Keratinocyte (primary cell): ENCODE measurements around the gene SOX8. TPM values are rescaled to one million over a fixed set of nuclear protein-coding genes. Genes with fewer than 3 reads are reported as not detected.

Experiments
- DNase-seq: peaks from one replicate; pipeline ENCODE4 v3.0.0-alpha.2; 2011; ENCODE audit warnings: low read depth, missing footprints, low spot score
- FAIRE-seq: peaks from 2 replicates; lab custom pipeline; 2011; peaks lifted over from hg19 to GRCh38; lab: Jason Lieb, UNC
- H2AFZ ChIP-seq: 2 replicates; pipeline ENCODE4 v1.6.0; 2012; ENCODE audit warnings: low read length, control low read depth, inconsistent platforms; ENCODE audit not compliant: control insufficient read depth
- H3K27ac ChIP-seq: 2 replicates; pipeline ENCODE4 v1.5.1; 2011; ENCODE audit warnings: low read length; ENCODE audit not compliant: control insufficient read depth, insufficient read depth
- H3K27me3 ChIP-seq: 3 replicates; pipeline ENCODE4 v1.6.0; 2011; ENCODE audit warnings: low read length; ENCODE audit not compliant: control insufficient read depth, insufficient read depth; ENCODE audit errors: extremely low read depth
- H3K36me3 ChIP-seq, 2 experiments: 2 replicates in 1 of 2; 3 replicates in 1 of 2; pipeline ENCODE4 v1.5.1; 2011; ENCODE audit warnings: low read length in 2 of 2, mild to moderate bottlenecking in 1 of 2; ENCODE audit not compliant: control insufficient read depth in 2 of 2, insufficient read depth in 2 of 2; ENCODE audit errors: extremely low read depth in 1 of 2
- H3K4me1 ChIP-seq: 3 replicates; pipeline ENCODE4 v1.5.1; 2011; ENCODE audit warnings: low read length; ENCODE audit not compliant: control insufficient read depth, insufficient read depth; ENCODE audit errors: extremely low read depth
- H3K4me2 ChIP-seq: 3 replicates; pipeline ENCODE4 v1.6.0; 2011; ENCODE audit warnings: low read depth, low read length; ENCODE audit not compliant: control insufficient read depth, insufficient read depth; ENCODE audit errors: extremely low read depth
- H3K4me3 ChIP-seq, 3 experiments: fragments of 200-600 bp in 1 of 3; sonication (generic) in 1 of 3; 2 replicates in 2 of 3; 3 replicates in 1 of 3; pipeline ENCODE4 v1.5.1; 2011 to 2016; ENCODE audit warnings: low read length in 3 of 3, mild to moderate bottlenecking in 3 of 3, control low read depth in 2 of 3, inconsistent platforms in 1 of 3, low read depth in 1 of 3, mixed read lengths in 1 of 3, mixed run types in 1 of 3, moderate library complexity in 1 of 3; ENCODE audit not compliant: control insufficient read depth in 2 of 3, insufficient read depth in 2 of 3; ENCODE audit errors: extremely low read depth in 1 of 3
- H3K79me2 ChIP-seq: 2 replicates; pipeline ENCODE4 v1.6.0; 2012; ENCODE audit warnings: low read length; ENCODE audit not compliant: control insufficient read depth, insufficient read depth
- H3K9ac ChIP-seq: 3 replicates; pipeline ENCODE4 v1.6.0; 2011; ENCODE audit warnings: low read length; ENCODE audit not compliant: control insufficient read depth, insufficient read depth; ENCODE audit errors: extremely low read depth
- H3K9me1 ChIP-seq: 3 replicates; pipeline ENCODE4 v1.6.0; 2011; ENCODE audit warnings: low read length; ENCODE audit not compliant: control insufficient read depth, insufficient read depth; ENCODE audit errors: extremely low read depth
- H3K9me3 ChIP-seq: 2 replicates; pipeline ENCODE4 v1.5.1; 2012; ENCODE audit warnings: low read depth, low read length; ENCODE audit not compliant: control insufficient read depth
- H4K20me1 ChIP-seq: 3 replicates; pipeline ENCODE4 v1.6.0; 2011; ENCODE audit warnings: low read length; ENCODE audit not compliant: control insufficient read depth, insufficient read depth; ENCODE audit errors: extremely low read depth
- EZH2 ChIP-seq: IDR thresholded peaks from one replicate; pipeline ENCODE4 v1.6.1; 2012; ENCODE audit warnings: inconsistent platforms, mild to moderate bottlenecking, low read length, moderate library complexity
- dilution Hi-C: fragments of 300-500 bp; cut with MboI; formaldehyde crosslinking; loops from one replicate; pipeline ENCODE4 v1.7.0; 2020; ENCODE audit warnings: low sequenced_read_pairs; ENCODE audit not compliant: extremely low pct_ligation_motif_present
- polyA plus RNA-seq, 5 experiments: library from polyadenylated mRNA; depleted of rRNA in 3 of 5; stranded (reverse) in 3 of 5; stranded (forward) in 1 of 5; unstranded in 1 of 5; fragments of >200 nt; gene quantifications; 1 replicate in 1 of 5; 2 replicates in 3 of 5; 3 replicates in 1 of 5; pipeline versions ENCODE4 v1.2.1 to v1.2.3, GENCODE V29; 2011 to 2012; ENCODE audit warnings: missing spikeins in 2 of 5, low read depth in 1 of 5, low replicate concordance in 1 of 5
- TF ChIP-seq, protein P1 (sequence below), 3 experiments: IDR thresholded peaks in 1 of 3; conservative IDR thresholded peaks in 1 of 3; optimal IDR thresholded peaks in 1 of 3; 2 replicates in 2 of 3; 3 replicates in 1 of 3; pipeline versions ENCODE3 to v1.5.1; 2011; ENCODE audit warnings: low read length in 3 of 3, mild to moderate bottlenecking in 3 of 3, moderate library complexity in 2 of 3, control low read depth in 1 of 3, inconsistent platforms in 1 of 3; ENCODE audit not compliant: insufficient read depth in 2 of 3; ENCODE audit errors: extremely low read depth in 1 of 3

SOX8 gene
- polyA plus RNA-seq, 1 donor (not counting 4 experiments of a cell fraction or from before 2014, with no cell fraction given), result 0.03 TPM

DNA sequence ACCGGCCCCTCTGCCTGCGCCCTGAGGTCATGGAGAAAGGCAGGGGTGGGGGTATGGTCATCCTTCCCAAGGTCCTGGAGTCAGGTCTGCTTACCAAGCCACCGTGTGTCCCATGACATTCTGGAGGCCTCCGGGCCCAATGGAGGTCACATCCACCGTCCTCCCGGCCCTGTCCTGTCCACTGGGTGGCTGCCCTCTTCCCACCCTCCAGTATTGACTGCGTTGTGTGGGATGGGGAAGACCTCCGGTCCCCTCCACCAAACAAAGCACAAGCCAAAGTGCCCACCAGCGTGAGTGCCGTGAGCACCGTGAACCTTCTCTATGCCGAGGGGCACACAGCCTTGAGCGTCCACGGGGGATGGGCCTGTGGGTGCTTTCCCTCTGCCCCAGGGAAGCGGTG lies 48.0 kb upstream of the SOX8 start:
- Histone ChIP-seq H3K9me1 (no peaks in the 10 kb centered on the region), H2AFZ (no peak overlapping the region), H3K9me3 (no peaks in the 10 kb centered on the region), H3K36me3 (no peaks in the 10 kb centered on the region), H3K79me2 (no peaks in the 10 kb centered on the region), H3K4me3 (no peak overlapping the region), H4K20me1 (no peaks in the 10 kb centered on the region), H3K27me3 (no peaks in the 10 kb centered on the region), H3K4me1 (no peaks in the 10 kb centered on the region), H3K4me2 (no peak overlapping the region), H3K9ac (no peak overlapping the region), H3K27ac (no peak overlapping the region)
- FAIRE-seq (no peak), DNase-seq (no peak)
- no peak for TF ChIP-seq EZH2
- TF ChIP-seq, protein P1, sequence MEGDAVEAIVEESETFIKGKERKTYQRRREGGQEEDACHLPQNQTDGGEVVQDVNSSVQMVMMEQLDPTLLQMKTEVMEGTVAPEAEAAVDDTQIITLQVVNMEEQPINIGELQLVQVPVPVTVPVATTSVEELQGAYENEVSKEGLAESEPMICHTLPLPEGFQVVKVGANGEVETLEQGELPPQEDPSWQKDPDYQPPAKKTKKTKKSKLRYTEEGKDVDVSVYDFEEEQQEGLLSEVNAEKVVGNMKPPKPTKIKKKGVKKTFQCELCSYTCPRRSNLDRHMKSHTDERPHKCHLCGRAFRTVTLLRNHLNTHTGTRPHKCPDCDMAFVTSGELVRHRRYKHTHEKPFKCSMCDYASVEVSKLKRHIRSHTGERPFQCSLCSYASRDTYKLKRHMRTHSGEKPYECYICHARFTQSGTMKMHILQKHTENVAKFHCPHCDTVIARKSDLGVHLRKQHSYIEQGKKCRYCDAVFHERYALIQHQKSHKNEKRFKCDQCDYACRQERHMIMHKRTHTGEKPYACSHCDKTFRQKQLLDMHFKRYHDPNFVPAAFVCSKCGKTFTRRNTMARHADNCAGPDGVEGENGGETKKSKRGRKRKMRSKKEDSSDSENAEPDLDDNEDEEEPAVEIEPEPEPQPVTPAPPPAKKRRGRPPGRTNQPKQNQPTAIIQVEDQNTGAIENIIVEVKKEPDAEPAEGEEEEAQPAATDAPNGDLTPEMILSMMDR (optimal IDR thresholded peaks at IDR 0.05 in 1 of 3, IDR thresholded peaks at IDR 0.05 in 1 of 3, conservative IDR thresholded peaks at IDR 0.05 in 1 of 3; ENCODE audit: extremely low read depth in 1 of 3, insufficient read depth in 2 of 3, low read length in 3 of 3), result no peak
- dilution Hi-C loops, result no loop called here

DNA sequence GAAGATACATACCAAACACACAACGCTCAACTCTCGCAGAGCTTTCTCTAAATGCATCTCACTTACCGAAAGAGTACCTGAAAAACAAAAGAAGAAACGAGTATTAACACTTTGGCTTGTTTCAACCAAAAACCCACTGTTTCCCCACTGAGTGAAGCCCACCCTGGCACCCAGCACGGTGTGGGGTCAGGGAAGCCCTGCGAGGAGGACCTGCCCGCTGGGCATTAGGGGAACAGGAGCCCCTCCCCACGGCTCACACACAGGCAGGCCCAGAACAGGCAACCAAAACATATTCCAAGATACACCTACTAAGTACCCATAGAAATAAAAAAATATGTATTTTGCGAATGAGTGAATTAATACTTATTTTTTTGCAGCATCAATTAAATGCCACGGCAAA lies 47.4 kb upstream of the SOX8 start:
- Histone ChIP-seq H3K4me3 (no peak overlapping the region), H3K9me3 (no peaks in the 10 kb centered on the region), H3K27me3 (no peaks in the 10 kb centered on the region), H3K9me1 (no peaks in the 10 kb centered on the region), H3K36me3 (no peaks in the 10 kb centered on the region), H2AFZ (no peak overlapping the region), H3K79me2 (no peaks in the 10 kb centered on the region), H3K9ac (no peak overlapping the region), H3K4me2 (no peak overlapping the region), H3K4me1 (no peaks in the 10 kb centered on the region), H3K27ac (no peak overlapping the region), H4K20me1 (no peaks in the 10 kb centered on the region)
- FAIRE-seq (no peak), DNase-seq (no peak)
- TF ChIP-seq, protein P1 (optimal IDR thresholded peaks at IDR 0.05 in 1 of 3, IDR thresholded peaks at IDR 0.05 in 1 of 3, conservative IDR thresholded peaks at IDR 0.05 in 1 of 3; ENCODE audit: extremely low read depth in 1 of 3, insufficient read depth in 2 of 3, low read length in 3 of 3), result no peak
- no peak for TF ChIP-seq EZH2
- dilution Hi-C loops, result no loop called here
